ENCODE results near the gene MRPL21.

MRPL21 gene

GRCh38 chr11:68935066-68935465, 31.4 kb upstream of the MRPL21 start:
- no peak for DNase-seq (ENCODE audit: low read depth in 3 of 3)

- no peak for DNase-seq (ENCODE audit: low read depth in 3 of 3)
Observed at GRCh38 chr11:68934666-68935065, 31.0 kb upstream of the MRPL21 start.

GRCh38 chr11:68934321-68934645, 30.7 kb upstream of the MRPL21 start:
- no peak for DNase-seq (ENCODE audit: low read depth in 3 of 3)

- DNase-seq (ENCODE audit: low read depth in 3 of 3) = no peak
Observed at GRCh38 chr11:68933605-68934320, 30.1 kb upstream of the MRPL21 start.

- DNase-seq (ENCODE audit: low read depth in 3 of 3) = no peak
Observed at GRCh38 chr11:68932933-68933577, 29.4 kb upstream of the MRPL21 start.

- no peak for DNase-seq (ENCODE audit: low read depth in 3 of 3)
Observed at GRCh38 chr11:68932358-68932757, 28.7 kb upstream of the MRPL21 start.

- DNase-seq (ENCODE audit: low read depth in 3 of 3) = no peak
Observed at GRCh38 chr11:68931911-68932310, 28.3 kb upstream of the MRPL21 start.

- no peak for DNase-seq (ENCODE audit: low read depth in 3 of 3)
Observed at GRCh38 chr11:68930991-68931855, 27.6 kb upstream of the MRPL21 start.

- DNase-seq (ENCODE audit: low read depth in 3 of 3) = no peak
Observed at GRCh38 chr11:68929706-68930570, 26.3 kb upstream of the MRPL21 start.

- no peak for DNase-seq (ENCODE audit: low read depth in 3 of 3)
Observed at GRCh38 chr11:68929135-68929534, 25.5 kb upstream of the MRPL21 start.

GRCh38 chr11:68928136-68928880, 24.7 kb upstream of the MRPL21 start:
- no peak for DNase-seq (ENCODE audit: low read depth in 3 of 3)

- no peak for DNase-seq (ENCODE audit: low read depth in 3 of 3)
Observed at GRCh38 chr11:68927280-68928135, 23.9 kb upstream of the MRPL21 start.

GRCh38 chr11:68925611-68926010, 22.0 kb upstream of the MRPL21 start:
- no peak for DNase-seq (ENCODE audit: low read depth in 3 of 3)

GRCh38 chr11:68924073-68924925, 20.7 kb upstream of the MRPL21 start:
- no peak for DNase-seq (ENCODE audit: low read depth in 3 of 3)

GRCh38 chr11:68923614-68924013, 20.0 kb upstream of the MRPL21 start:
- DNase-seq (ENCODE audit: low read depth in 3 of 3) = no peak

- DNase-seq (ENCODE audit: low read depth in 3 of 3) = no peak
Observed at GRCh38 chr11:68916439-68916838, 12.8 kb upstream of the MRPL21 start.

GRCh38 chr11:68914761-68915160, 11.1 kb upstream of the MRPL21 start:
- DNase-seq (ENCODE audit: low read depth in 3 of 3) = no peak

GRCh38 chr11:68913188-68913587, 9.6 kb upstream of the MRPL21 start:
- DNase-seq (ENCODE audit: low read depth in 3 of 3) = no peak

- DNase-seq (ENCODE audit: low read depth in 3 of 3) = no peak
Observed at GRCh38 chr11:68912254-68912653, 8.6 kb upstream of the MRPL21 start.
